ENCODE measurements around the gene ATOX1.

Gene ATOX1

DNA sequence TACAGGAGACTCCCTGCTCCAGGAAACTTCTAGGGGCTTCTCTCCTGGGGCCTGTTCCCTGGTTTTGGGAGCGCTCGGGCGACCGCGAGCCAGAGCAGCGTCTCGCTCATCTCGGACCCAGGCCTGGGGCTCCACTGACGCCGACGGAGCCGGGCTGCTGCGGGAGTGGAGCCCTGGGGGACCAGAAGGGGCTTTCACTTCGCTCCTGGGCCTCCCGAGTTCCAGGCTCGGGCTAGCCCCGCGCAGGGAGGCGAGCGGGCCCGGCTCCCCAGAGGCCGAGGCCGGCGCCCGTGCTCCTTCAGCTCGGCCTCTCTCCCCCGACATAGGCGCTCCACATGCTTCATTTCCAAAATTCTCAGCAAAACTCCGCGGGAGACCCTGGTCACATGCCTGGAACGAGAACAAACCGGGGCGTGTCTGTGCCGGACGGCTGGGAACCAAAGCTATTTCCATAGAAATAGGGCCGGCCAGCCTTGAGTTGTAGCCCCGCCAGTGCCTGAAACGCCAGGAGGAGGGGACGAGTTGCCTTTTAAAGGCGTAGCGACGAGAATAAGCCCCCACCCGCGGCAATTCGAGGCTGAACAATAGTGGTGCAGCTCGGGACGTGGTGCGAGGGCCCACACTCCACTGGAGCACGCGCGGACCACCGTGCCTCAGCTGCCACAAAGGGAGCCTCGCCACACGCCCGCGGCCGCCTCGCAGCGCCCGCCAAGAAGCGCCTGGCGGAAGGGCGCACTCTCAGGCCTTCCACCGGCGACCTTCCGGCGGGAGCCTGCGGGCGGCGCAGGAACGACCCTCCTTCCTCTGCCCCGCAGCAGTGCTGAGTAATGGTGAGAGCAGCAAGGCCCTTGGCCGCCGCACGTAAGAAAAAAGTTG, 12.2 kb upstream of the ATOX1 start:
- peak; percentile 83 for DNase-seq (ENCODE audit: low spot score)

DNA sequence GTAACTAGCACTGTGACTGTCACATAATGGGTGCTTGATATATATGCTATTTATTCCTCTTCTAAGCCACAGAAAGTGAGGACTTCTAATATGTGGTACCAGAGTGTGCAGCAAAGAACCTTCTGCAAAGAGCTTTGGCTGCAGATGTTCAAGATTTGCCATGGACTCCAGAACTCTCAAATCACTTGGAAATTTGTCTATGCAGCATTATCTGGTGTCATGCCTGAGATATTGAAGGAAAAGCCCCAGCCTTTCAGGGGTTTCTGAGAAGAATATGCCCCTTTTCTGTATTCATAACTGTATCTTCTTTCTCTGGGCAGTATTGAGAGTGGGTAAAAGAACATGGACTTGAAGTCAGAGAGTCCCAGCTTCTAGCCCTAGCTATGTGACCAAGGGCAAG, 8.5 kb upstream of the ATOX1 start:
- no peak for DNase-seq (ENCODE audit: low spot score)

DNA sequence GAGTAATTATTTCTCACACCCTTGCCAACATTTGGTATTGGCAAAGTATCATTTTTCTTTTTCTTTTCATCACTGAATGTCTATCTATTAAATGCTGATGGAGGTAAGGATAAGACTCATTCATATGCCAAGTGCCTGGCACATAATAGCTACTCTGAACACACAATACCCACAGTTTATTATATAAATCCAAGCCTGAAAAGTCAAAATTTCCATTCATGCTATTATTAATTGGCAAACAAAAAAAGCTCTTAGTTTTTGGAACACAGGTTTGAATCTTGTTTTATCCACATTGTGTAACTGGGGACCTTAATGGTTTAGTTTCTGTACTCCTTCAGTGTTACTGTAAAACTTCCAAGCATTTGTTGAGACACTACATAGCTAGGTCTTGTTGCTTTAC, 6.4 kb upstream of the ATOX1 start:
- no peak for DNase-seq (ENCODE audit: low spot score)

DNA sequence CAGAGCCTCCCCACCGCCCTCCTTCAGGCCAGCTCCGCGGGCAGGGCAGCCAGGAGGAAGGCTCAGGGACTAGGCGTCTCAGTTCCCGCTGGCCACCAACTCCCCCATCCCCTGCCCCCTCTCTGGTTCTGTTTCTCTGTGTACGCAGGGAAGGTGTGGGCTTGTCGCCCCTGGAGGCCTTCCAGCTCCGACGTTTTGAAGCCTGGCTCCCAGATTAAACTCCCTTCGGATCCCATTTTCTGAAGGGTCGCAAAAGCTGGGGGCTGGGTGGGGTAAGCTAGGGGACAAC, 346 bp downstream of the ATOX1 start:
- DNase-seq (ENCODE audit: low spot score), result no peak

DNA sequence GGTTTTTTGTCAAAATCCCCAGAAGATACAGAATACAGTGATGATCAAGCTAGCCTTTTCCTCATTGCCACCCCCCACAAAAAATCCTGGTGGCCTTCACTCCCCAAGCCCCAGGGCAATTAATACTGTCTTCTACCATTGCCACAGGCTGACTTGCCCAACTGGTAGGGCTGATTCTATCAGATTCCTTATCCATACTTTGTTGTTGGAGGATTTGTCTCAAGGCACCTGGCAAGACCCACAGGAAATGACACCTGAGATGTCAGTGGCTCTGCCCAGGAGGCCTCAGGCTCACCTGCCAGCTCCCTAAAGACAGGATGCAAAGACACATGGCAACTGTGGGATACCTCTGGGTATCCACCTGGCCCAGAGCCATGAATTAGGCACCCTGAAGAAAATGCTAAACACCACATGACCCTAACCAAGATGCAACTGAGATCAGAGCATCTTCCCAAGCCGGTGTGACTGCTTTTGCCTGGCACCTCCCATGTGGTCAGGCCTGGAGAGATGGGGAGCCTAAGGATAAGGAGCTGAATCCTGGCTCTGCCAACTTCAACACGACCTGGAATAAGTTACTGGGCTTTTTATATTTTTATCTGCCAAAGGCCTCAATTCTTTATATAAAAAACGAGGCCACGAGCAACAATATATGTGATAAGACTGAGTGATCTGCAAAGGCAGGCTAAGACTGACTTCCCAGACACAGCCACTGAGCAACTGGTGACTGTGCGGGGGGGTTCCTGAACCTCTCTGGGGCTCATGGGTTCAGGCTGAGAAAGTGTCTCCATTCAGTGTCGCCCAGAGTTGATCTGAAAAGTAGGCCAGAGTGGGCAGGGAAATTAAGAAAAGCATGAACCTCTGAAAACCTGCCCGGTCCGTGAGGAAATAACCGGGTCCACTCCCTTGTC, 944 bp downstream of the ATOX1 start:
- DNase-seq (ENCODE audit: low spot score), result peak; percentile 31

DNA sequence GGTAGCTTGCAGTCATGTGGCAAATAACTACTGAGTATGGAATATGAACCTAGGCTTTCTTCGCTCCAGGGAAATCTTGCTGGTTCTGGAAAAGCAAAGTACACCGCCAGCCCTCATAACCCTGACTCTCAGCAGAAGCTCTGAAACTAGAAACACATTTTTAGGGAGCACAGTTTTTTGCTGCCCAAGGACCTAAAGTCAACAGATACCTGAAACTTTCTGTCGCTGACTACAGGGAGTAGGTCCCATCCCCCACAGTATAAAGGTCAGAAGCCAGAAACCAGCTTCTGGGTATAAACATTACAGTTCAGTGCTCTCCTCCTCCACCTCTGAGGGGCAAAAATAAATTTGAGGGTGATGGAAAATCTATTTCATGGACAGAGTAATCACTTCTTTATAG, 3.0 kb downstream of the ATOX1 start:
- DNase-seq (ENCODE audit: low spot score), result no peak

DNA sequence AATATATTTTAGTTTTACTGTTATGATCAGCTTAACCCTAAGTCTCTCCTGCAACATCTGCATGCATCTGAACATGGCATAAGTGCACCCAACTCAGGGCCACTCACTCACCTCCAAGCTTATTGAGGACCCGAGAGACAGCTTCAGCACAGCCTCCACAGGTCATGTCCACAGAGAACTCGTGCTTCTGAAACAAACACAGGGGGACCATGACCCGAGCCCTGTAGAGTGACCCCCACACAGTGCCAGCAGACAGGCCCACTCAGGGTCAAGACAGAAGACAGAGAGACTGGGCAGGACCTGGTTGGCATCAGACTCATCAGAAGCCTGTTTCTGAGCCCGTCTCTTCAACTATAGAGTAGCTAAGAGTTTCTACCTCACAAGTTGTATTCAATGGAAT, 6.8 kb downstream of the ATOX1 start:
- DNase-seq (ENCODE audit: low spot score), result no peak

DNA sequence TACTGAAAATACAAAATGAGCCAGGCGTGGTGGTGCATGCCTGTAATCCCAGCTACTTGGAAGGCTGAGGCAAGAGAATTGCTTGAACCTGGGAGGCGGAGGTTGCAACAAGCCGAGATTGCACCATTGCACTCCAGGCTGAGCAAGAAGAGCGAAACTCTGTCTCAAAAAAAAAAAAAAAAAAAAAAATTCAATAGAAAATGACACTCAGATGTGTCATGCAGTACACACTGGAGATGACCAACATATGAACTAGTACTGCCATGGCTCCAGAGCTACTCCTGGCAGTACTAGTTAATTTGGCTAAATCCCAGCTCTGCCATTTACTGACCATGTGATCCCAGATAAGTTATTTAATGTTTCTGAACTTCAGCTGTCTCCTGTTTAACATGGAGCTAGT, 7.3 kb downstream of the ATOX1 start:
- no peak for DNase-seq (ENCODE audit: low spot score)

DNA sequence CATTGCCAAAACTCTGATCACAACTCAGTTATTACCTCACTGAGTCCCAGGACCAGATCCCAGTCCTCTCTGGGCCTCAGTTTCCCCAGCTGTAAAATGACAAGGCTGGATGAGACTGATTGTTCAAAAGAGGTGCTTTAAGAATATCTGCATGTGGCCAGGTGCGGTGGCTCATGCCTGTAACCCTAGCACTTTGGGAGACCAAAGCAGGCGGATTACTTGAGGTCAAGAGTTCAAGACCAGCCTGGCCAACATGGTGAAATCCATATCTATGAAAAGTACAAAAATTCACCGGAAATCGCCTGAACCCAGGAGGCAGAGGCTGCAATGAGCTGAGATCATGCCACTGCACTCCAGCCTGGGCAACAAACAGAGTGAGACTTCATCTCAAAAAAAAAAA, 8.3 kb downstream of the ATOX1 start:
- no peak for DNase-seq (ENCODE audit: low spot score)

DNA sequence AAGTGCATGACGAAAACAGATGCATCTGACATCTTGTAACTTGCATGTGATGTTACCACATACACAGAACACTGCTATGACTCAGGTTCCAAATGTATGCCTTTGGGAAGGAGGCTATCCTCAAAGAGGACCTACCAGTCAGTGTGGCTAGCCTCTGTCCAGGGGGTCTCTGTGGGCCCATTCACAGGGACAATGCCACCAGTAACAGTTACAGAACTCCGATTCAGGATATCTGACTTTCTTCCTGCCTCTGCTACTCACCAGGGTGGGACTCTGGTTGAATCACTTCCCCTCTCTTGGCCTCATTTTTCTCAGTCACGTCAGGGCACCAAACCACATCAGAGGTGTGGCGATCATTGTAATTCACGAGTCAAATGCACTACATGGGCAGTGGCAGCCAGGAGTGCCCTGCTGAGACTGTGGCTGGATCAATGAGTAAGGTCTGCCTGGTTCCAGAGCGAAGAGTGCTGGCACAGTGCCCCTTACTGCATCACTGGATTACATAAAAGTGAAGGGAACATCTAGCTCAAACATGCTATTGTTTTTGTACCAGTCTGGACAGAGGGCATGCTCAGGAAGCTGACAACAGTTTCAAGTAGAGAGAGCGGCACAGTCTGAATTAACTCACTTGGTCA, 13.2 kb downstream of the ATOX1 start:
- no peak for DNase-seq (ENCODE audit: low spot score)

DNA sequence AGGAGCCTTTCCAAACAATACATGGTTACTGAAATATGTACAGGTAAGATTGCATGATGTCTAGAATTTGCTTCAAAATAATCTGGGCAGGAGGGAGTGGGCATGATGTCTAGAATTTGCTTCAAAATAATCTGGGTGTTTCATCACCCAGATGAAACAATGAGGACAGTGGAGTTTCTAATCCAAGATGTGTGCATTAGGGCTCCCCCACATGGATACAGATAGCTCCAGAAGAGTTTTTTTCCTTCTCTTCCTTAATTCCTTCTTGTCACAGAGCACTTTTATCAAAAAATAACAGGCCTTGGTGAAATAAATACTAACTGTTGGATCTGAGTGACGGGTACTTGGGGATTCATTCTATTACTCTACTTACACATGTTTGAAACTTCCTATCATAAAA, 14.9 kb downstream of the ATOX1 start:
- DNase-seq (ENCODE audit: low spot score), result no peak

DNA sequence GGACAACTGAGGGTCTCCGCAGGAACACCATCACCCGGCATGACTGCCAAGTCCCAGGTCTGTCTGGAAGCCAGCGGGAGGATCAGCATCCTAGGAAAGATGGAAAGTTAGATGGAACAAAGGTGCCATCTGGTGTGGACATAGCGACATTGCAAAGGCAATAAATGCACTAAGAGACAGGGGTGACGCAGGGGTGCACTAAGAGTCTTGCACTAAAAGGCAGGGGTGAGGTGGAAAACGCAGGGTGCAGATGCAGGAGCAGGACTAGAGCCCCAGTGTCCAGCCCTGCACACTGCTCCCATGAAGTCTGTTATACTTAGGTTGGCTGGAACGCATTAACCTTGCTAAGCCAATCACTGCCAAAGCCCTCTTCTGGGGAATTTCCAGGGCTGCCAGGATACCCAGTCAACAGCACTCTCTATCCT, 15.5 kb downstream of the ATOX1 start:
- peak; percentile 84 for DNase-seq (ENCODE audit: low spot score)

DNA sequence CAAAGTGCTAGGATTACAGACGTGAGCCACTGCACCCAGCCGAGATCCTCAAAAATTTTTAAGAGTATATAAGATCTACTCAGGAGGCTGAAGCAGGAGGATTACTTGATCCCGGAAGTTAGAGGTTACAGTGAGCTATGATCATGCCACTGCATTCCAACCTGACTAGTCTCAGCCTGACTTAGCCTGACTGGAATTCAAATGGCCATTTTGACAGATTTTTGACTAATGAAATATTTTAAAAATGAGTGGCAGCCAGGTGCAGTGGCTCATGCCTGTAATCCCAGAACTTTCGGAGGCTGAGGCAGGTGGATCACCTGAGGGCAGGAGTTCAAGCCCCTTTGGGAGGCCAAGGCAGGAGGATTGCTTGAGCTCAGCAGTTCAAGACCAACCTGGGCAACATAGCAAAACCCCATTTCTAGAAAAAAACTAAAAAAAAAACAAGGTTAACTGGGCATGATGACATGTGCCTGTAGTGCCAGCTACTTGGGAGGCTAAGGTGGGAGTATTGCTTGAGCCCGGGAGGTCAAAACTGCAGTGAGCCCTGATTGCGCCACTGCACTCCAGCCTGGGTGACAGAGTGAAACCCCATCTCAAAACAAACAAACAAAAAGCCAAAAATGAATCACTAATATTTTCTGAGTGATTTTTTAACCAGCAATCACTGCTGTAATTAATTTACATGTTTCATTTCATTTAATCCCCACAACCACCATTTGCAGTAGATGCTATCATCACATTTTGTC, 16.6 kb downstream of the ATOX1 start:
- no peak for DNase-seq (ENCODE audit: low spot score)

DNA sequence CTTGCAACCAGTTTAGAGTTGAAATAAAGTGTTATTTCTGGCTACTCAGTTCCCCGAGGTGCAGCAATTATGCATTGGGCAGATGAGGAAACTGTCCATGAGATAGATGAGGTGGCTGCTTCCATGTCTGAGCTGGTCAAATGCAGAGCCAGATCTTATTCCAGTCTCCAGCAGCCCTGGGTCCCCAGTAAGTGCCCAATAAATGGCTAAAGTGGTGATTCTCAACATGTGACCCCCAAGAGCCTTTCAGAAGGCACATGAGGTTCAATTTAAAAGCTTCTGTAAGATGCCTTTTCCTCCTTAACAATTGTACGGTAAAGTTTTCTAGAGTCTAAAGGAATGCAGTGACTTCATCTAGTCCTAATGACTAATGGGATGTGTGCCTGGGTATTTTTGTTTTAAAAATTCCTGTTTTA, 17.5 kb downstream of the ATOX1 start:
- DNase-seq (ENCODE audit: low spot score), result no peak

DNA sequence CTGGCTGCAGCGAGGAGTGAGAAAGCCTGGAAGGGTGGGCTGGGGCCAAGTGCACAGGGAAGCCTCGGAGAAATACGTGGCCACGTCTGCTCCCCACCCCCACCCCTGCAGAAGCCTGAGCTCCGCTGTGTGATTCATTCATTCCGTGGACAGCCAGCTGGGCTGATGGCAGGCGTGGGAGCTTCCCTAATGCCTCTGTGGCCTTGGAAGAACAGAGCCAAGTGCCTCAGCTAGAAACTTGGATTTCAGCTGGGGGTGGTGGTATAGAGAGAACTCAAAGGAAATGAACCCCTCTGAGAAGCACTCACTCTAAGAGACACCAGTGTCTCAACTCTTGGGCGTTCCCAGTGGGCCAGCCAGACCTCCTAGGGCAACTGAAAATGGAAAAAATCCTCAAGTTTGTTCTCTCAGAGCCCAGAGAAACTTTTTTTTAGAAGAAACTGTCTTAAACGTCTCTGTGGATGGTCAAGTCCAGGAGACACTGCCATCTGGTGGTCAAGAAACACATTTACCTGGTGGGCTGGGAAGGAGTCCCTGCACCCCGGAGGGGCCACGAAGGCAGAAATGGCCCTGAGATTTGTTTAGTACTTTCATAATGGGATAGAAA, 18.0 kb downstream of the ATOX1 start:
- peak; percentile 77 for DNase-seq (ENCODE audit: low spot score)

DNA sequence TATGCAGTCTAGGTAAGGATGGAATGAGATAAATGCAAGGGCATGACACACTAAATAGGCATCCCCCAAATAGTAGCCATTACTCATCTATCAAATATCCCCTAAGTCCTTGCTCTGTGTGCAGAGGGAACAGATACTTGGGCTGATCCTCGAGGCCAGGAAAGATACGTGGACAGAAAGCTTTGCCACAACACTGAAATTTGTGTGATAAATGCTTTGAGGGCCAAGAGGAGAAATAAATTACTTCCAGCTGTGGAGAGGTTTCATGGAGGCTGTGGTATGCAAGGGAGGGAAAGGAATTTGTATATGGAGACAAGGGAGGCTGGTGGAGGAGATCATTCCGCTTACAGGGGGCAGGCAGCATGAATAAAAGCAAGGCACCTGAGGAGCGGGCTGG, 18.5 kb downstream of the ATOX1 start:
- DNase-seq (ENCODE audit: low spot score), result no peak

DNA sequence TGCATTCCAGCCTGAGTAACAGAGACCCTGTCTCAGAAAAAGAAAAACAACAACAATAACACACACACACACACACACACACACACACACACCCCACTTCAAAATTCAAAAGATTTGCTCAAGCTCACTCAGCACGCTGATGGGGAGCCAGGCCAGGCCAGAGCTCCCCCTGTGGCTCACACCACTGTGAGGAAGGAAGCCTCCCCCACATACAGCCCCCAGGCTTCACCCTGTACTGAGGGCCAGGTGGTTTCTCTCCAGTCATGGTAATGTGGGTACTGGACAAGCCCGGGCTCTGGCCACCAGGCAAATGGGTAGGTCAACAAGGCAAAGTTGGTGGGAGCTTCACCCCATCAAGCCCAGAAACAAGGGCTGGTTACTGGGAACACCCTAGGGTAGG, 19.0 kb downstream of the ATOX1 start:
- no peak for DNase-seq (ENCODE audit: low spot score)

DNA sequence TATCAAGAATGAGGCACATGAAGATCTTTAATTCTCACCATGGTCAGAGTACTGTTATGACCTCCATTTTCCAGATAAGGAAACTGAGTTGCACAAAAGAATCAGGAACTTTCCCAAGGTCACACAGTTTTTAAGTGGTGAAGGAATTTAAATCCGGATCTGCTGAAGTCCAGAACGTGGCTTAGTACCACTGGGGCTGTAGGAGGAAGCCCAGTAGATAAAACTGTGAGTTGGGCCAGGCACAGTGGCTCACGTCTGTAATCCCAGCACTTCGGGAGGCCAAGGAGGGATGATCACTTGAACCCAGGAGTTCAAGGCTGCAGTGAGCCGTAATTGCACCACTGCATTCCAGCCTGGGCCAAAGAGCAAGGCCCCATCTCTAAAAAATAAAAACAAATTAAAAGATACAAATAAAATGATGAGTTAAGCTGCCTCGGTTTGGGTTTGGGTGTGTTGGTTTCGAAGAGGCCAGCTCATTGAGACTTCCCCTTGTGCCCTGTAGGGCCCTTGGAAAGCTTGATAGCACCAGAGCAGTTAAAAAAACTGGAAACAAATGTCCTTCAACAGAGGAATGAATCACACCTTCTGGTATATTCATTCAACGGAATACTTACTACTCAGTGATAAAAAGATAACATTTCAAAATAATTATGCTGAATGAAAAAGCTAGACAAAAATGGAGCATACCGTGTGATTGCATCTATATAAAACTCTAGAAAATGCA, 20.1 kb downstream of the ATOX1 start:
- no peak for DNase-seq (ENCODE audit: low spot score)

DNA sequence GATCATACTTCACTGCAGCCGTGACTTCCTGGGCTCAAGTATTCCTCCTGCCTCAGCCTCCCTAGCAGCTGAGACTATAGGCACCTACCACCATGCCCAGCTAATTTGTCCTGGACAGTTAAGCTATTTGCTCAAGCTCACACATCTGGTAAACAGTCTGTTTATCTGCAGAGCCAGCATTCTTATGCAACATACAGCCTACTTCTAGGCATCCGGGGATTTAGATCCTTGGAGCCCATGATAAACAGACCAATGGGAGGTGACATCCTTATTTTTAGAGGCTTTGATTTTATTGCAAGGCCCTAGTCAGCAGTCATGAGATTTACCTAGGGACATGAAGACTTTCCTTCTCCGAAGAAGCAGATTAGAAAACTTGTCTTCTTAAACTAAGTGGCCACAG, 21.0 kb downstream of the ATOX1 start:
- no peak for DNase-seq (ENCODE audit: low spot score)

DNA sequence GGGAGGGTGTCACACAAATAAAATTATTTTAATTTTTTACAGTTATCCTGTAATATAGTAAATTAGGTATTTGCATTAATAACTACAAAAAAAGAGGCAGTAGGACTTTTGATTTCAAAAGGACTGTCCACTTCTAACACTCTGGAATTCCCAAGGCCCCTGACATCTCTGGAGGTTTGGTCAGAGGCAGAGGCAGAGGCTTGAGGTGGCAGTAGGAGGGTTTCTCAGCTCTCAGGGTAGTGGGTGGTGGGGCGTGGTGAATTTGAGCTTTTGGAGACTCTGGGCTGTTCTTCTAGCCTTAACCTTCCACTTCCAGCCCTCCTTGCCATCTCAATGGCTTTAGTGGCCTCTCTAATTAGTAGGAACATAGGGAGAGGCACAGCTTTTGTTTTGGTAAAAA, 22.8 kb downstream of the ATOX1 start:
- no peak for DNase-seq (ENCODE audit: low spot score)

DNA sequence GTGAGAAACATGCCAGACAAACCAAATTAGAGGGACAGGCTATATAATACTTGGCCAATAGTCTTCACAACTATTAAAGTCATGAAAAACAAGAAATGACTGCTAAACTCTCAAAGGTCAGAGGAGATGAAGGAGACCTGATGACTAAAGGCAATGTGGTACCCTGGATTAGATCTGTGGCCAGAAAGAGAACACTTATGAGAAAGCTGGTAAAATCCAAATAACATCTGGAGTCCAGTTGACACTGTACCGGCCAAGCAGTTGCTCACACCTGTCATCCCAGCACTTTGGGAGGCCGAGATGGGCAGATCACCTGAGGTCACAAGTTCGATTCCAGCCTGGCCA, 24.4 kb downstream of the ATOX1 start:
- no peak for DNase-seq (ENCODE audit: low spot score)

Data from cerebellar cortex (tissue), 1 donor.